LNCAP (cell line): ENCODE results near the gene CFAP61.

ENCODE experiments used
- CTCF ChIP-seq: fragments of 450-650 bp; IDR thresholded peaks from 2 replicates; pipeline ENCODE4 v1.5.1; 2017; ENCODE audit warnings: mild to moderate bottlenecking

Gene CFAP61

GRCh38 chr20:20362774-20363433 is 310.6 kb downstream of the CFAP61 start:
- TF ChIP-seq CTCF = no peak

- no peak for TF ChIP-seq CTCF
Observed at GRCh38 chr20:20363434-20363798, 311.1 kb downstream of the CFAP61 start.

GRCh38 chr20:20363799-20364592 is 311.7 kb downstream of the CFAP61 start:
- no peak for TF ChIP-seq CTCF

DNA sequence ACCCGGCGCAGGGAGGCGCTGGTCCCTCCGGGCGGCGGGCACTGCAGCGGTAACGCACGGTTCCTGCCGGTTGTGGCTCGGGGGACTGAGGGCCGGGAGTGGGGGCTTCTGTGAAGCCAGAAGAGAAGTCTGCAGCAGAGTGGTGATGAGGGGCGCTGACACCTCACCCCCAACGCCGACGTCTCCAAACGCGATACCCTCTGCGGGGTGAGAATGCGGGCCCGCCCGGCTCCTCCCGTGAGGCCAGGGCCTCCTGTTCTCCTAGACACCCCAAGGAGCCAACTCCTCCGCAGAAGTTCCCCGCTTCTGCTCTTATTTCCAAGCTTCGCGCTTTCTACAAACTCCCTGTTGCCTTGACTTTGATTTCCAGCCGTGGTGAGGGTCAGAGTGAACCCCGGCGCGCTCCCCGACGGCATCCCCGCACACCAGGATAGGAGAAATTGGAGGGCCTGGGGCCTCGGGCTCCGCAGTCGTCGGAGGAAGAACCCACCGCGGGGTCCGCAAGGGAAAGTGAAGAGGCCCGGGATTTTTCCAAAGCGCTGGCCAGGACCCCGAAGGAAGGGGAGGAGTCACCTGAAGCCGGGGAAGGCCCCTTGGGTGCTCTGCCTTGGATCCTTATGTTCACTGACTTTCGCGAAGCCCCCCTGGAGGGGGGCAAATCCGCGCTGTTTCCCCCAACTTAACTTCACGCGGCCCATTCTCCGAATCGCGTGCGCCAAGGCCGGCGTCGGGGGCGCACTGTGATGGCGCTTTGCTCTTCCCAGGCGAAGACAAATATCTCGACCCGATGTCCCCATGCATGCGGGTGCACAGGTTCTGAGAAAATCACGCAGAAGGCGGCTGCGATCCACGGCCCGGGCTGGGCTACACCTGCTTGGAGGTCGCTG is 312.5 kb downstream of the CFAP61 start:
- no peak for TF ChIP-seq CTCF

GRCh38 chr20:20365480-20366161 is 313.3 kb downstream of the CFAP61 start:
- TF ChIP-seq CTCF = no peak

GRCh38 chr20:20366551-20366875 is 314.2 kb downstream of the CFAP61 start:
- no peak for TF ChIP-seq CTCF
